Upper lobe of right lung (tissue), 1 donor: ENCODE data around the gene FUOM. TPM values are rescaled to one million over a fixed set of nuclear protein-coding genes. Genes with fewer than 3 reads are reported as not detected.

Experiments used
- ATAC-seq: fragments of 200-7000 bp; cut with Tn5 transposase; one replicate; pipeline ENCODE4 v1.9.1; 2020; ENCODE audit warnings: mild to moderate bottlenecking, moderate library complexity
- DNase-seq: peaks from one replicate; pipeline ENCODE4 v3.0.0-alpha.2; 2020
- H3K27ac ChIP-seq: fragments of 200-600 bp; one replicate; pipeline ENCODE4 v1.8.0; 2022
- H3K27me3 ChIP-seq: fragments of 200-600 bp; one replicate; pipeline ENCODE4 v1.8.0; 2022; ENCODE audit warnings: mild to moderate bottlenecking
- H3K36me3 ChIP-seq: fragments of 200-600 bp; one replicate; pipeline ENCODE4 v1.8.0; 2022
- H3K4me1 ChIP-seq: fragments of 200-600 bp; one replicate; pipeline ENCODE4 v1.8.0; 2022
- H3K4me3 ChIP-seq: fragments of 200-600 bp; one replicate; pipeline ENCODE4 v1.8.0; 2022; ENCODE audit warnings: mild to moderate bottlenecking
- H3K9me3 ChIP-seq: fragments of 200-600 bp; one replicate; pipeline ENCODE4 v1.8.0; 2022
- CTCF ChIP-seq: fragments of 200-600 bp; IDR thresholded peaks from one replicate; pipeline ENCODE4 v1.8.0; 2022; ENCODE audit warnings: antibody characterized with exemption
- intact Hi-C: fragments of 100-400 bp; cut with DNase I; formaldehyde crosslinking; loops from one replicate; pipeline ENCODE4 v1.11.0; 2022
- total RNA-seq: library from RNA; stranded (reverse); fragmentation: NEBNext Ultra II Directional; extraction: Animal tissue kit (Norgen Biotek cat#: 25700); gene quantifications from one replicate; pipeline ENCODE4 v1.2.1, GENCODE V29; 2021
- donor health status: DM: no; HTN: yes; CAD: no; lungs with severe emphysema.

The FUOM gene
- total RNA-seq, 1 donor from 2014 or later = 21.2 TPM

GRCh38 chr10:133401981-133402725, 44.3 kb upstream of the FUOM start:
- intact Hi-C loops = no loop called here
- ATAC-seq (peak; percentile 8), DNase-seq (peak; percentile 51)
- no peaks in the 10 kb centered on the region for H3K4me1 ChIP-seq
- H3K27ac ChIP-seq = no peak overlapping the region
- H3K36me3 ChIP-seq = peaks cover 89% of the 10 kb centered on the region
- no peaks in the 10 kb centered on the region for H3K9me3 ChIP-seq
- H3K4me3 ChIP-seq = no peak overlapping the region
- no peaks in the 10 kb centered on the region for H3K27me3 ChIP-seq
- no peak for TF ChIP-seq CTCF

DNA sequence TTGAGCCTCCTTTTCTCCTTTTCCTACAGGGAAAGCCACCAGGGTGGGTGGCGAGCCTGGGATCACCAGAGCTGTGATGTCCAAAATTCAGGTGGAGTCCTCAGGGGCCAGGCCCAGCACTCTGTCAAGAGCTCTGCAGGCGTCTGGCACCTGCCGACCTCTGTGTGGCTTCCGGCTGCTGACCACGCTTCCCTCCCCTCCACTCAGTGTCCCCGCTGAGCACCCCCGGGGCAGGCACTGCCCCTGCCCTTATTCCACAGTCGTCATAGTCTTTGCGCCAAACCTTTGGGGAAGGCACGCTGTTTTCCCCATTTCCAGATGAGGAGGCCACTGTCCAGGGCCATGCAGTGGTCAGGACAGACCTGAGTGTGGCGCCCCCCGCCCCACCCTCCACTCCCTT, 43.7 kb upstream of the FUOM start:
- H3K27ac ChIP-seq = no peak overlapping the region
- ATAC-seq = peak; percentile 22
- peaks cover 90% of the 10 kb centered on the region for H3K36me3 ChIP-seq
- DNase-seq = peak; percentile 40
- no peaks in the 10 kb centered on the region for H3K9me3 ChIP-seq
- intact Hi-C loops = no loop called here
- no peak overlapping the region for H3K4me3 ChIP-seq
- H3K4me1 ChIP-seq = no peaks in the 10 kb centered on the region
- no peaks in the 10 kb centered on the region for H3K27me3 ChIP-seq
- no peak for TF ChIP-seq CTCF

GRCh38 chr10:133400624-133401424, 43.0 kb upstream of the FUOM start:
- peak; percentile 25 for ATAC-seq
- H3K9me3 ChIP-seq = no peaks in the 10 kb centered on the region
- H3K27me3 ChIP-seq = no peaks in the 10 kb centered on the region
- H3K4me1 ChIP-seq = no peaks in the 10 kb centered on the region
- intact Hi-C loops = no loop called here
- no peak overlapping the region for H3K4me3 ChIP-seq
- no peak overlapping the region for H3K27ac ChIP-seq
- peak; percentile 53 for DNase-seq
- peaks cover 90% of the 10 kb centered on the region for H3K36me3 ChIP-seq
- TF ChIP-seq CTCF = no peak

GRCh38 chr10:133399123-133399601, 41.3 kb upstream of the FUOM start:
- Histone ChIP-seq H3K27me3 (no peaks in the 10 kb centered on the region), H3K4me3 (no peak overlapping the region), H3K9me3 (no peaks in the 10 kb centered on the region), H3K4me1 (peaks cover 6% of the 10 kb centered on the region), H3K36me3 (peaks cover 77% of the 10 kb centered on the region), H3K27ac (no peak overlapping the region)
- peak; percentile 56 for DNase-seq
- intact Hi-C loops = no loop called here
- TF ChIP-seq CTCF = no peak
- ATAC-seq = no peak

- ATAC-seq (no peak), DNase-seq (no peak)
- Histone ChIP-seq H3K9me3 (no peaks in the 10 kb centered on the region), H3K4me1 (peaks cover 6% of the 10 kb centered on the region), H3K36me3 (peaks cover 67% of the 10 kb centered on the region), H3K4me3 (no peak overlapping the region), H3K27ac (no peak overlapping the region), H3K27me3 (no peaks in the 10 kb centered on the region)
- intact Hi-C loops = no loop called here
- no peak for TF ChIP-seq CTCF
These were observed 40.1 kb upstream of the FUOM start for GRCh38 chr10:133397938-133398337.
